Esophagus squamous epithelium (tissue), 4 donors: Measurements from ENCODE around the gene ATP1B3.

Experiments used
- CTCF ChIP-seq, 6 experiments: fragments of 450-650 bp in 4 of 6; fragments of 200-600 bp in 2 of 6; sonication (generic) in 2 of 6; IDR thresholded peaks; one replicate each; pipeline ENCODE4 v1.5.1; 2016 to 2019; ENCODE audit warnings: antibody characterized with exemption in 6 of 6, mild to moderate bottlenecking in 4 of 6, moderate library complexity in 4 of 6
- POLR2A ChIP-seq, 4 donors: fragments of 450-650 bp; IDR thresholded peaks; one replicate each; pipeline ENCODE4 v1.6.1; 2017; ENCODE audit warnings: antibody characterized with exemption in 4 of 4, mild to moderate bottlenecking in 4 of 4, moderate library complexity in 3 of 4

- TF ChIP-seq CTCF (IDR thresholded peaks at IDR 0.05) (no peak), POLR2A (IDR thresholded peaks at IDR 0.05) (no peak)
These were observed 95.1 kb downstream of the ATP1B3 start for GRCh38 chr3:141971571-141971970.
